Activated CD4-positive, alpha-beta T cell treated with anti-CD3 and anti-CD28 coated beads for 1 hour (primary cell): ENCODE results near the gene TTC28.

ENCODE experiments used
- DNase-seq: peaks from one replicate; pipeline ENCODE4 v3.0.0-alpha.2; 2020

Gene TTC28

DNA sequence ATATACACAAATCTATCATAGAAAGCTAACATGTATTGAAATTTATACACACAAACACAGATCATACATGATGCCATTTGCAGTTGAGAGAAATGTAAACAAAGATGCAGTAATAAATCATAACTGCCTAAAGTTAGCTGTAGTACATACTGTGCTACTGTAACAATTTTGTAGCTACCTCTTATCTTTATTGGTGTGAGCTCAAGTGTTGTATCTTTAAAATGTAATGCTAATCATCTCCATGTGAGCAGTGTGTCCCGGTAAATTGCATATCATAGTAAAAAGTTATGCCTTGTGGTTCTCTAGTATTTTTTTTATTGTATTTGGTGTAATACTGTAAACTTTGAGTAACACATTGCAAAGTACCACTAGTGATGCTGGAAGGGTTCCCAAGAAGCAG, 743.7 kb downstream of the TTC28 start:
- no peak for DNase-seq

- no peak for DNase-seq
These were observed 745.6 kb downstream of the TTC28 start for GRCh38 chr22:27934069-27934468.

- DNase-seq = no peak
These were observed 746.3 kb downstream of the TTC28 start for GRCh38 chr22:27933186-27933983.

DNA sequence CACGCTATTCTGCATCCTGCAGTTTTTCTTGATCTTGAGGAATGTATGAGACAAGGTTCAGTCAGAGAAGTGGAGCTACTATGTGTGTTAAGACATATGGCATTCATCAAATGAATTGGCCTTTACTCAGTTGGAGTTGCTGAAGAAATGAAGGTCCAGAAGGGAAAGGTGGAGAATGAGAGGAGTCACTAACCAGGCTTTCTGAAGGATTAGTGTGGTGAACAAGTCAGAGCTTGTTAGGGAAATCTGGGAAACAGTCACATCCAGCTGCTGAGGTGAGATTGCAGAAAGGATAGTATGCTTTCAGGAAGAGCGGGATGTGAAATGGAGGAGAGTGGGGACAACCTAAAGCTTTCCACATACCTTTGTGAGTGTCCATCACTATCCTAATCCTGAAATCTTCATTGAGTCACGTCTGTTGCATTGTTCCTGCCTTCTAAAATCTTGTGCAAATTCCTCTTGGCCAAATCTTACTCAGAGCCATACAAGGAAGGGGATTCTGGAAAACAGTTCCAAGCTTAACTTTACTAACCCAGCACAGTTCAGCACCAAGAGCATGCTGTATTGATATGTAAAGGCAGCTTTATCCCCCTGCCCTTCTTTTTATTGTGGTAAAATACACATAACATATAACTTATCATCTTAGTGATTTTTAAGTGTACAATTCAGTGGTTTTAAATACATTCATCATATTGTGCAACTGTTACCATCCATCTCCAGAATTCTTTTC, 749.1 kb downstream of the TTC28 start:
- no peak for DNase-seq
